ENCODE results near the gene LUC7L.

The LUC7L gene

DNA sequence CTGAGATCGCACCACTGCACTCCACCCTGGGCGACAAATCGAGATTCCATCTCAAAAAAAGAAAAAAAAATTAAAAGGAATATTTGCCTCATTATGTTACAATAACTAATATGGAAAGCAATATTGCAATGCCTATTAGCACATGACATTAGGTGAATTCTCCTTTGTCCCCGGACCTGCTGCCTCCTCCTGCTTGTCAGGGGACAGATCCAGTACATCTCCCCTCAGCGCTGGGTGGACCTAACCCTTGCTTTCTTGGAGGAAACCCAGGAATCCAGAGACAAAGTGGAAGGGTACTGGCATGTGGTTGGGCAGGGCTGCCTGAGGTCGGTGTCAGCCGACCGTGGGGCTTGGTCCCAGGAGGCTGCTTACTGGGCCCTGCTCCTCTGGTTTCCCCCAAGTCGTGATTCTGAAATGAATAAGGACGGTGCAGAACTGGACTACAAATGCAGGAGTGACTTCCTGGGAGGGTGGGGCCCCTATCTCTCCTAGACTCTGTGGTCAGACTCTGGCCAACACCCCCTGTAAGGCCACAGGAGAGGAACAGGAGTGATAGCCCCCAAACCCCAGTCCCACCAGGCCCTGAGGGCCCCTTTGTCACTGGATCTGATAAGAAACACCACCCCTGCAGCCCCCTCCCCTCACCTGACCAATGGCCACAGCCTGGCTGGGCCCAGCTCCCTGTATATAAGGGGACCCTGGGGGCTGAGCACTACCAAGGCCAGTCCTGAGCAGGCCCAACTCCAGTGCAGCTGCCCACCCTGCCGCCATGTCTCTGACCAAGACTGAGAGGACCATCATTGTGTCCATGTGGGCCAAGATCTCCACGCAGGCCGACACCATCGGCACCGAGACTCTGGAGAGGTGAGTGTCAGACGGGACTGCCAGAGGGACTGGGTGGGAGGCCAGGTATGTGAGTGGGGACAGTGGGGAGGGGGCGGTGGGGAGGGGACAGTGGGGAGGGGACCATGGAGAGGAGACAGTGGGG lies 76.8 kb downstream of the LUC7L start, which contains the start of gene HBZ:
Gene HBZ, plus strand, starts transcription at position 504 of the 988 bp plus-strand sequence. Its CDS starts 266 bp downstream, at position 770.
- peaks cover 87% of the 10 kb centered on the region for H3K27me3 Mint-ChIP-seq (ENCODE audit: low read depth, poor library complexity)
- H3K9me3 Mint-ChIP-seq: peaks cover 12% of the 10 kb centered on the region
- TF ChIP-seq, protein P1, sequence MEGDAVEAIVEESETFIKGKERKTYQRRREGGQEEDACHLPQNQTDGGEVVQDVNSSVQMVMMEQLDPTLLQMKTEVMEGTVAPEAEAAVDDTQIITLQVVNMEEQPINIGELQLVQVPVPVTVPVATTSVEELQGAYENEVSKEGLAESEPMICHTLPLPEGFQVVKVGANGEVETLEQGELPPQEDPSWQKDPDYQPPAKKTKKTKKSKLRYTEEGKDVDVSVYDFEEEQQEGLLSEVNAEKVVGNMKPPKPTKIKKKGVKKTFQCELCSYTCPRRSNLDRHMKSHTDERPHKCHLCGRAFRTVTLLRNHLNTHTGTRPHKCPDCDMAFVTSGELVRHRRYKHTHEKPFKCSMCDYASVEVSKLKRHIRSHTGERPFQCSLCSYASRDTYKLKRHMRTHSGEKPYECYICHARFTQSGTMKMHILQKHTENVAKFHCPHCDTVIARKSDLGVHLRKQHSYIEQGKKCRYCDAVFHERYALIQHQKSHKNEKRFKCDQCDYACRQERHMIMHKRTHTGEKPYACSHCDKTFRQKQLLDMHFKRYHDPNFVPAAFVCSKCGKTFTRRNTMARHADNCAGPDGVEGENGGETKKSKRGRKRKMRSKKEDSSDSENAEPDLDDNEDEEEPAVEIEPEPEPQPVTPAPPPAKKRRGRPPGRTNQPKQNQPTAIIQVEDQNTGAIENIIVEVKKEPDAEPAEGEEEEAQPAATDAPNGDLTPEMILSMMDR (IDR thresholded peaks at IDR 0.05): no peak
- H3K4me1 Mint-ChIP-seq: peaks cover 15% of the 10 kb centered on the region
- DNase-seq: no peak
- H3K4me3 Mint-ChIP-seq: peak within 1 kb of the TSS; percentile 40
- no peaks in the 10 kb centered on the region for H3K36me3 Mint-ChIP-seq (ENCODE audit: low read depth)
- H3K27ac Mint-ChIP-seq: no peak within 1 kb of the TSS

DNA sequence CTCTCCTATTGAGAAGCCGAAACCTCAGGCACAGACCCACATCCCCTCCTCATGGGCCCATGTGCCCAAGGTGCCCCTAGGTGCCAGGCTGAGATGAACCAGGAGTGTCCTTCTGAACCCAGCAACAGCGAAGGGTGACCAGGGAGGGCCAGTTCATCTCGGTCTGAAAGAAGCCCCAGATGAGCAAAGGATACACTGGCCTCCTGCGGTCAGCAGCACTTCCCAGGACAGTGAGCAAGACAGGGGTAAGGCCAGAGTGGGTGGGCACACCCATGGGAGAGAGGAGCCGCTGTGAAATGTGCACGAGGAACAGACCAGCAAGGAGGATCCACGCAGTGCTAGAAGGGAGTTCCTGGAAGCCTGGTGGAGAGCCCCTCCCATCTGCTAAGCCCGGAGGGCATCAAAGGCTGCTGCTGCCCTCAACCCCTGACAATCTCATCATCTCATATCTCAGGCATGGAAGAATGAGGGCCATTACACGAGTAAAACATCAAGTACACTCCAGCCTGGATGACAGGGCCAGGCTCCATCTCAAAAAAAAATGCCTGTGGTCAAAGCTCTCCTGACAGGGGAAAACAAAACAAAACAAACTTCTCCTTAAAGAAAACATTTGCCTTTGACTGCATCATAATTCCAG lies 80.1 kb downstream of the LUC7L start:
- TF ChIP-seq, protein P1 (IDR thresholded peaks at IDR 0.05): no peak
- Mint-ChIP-seq H3K9me3 (no peaks in the 10 kb centered on the region), H3K4me3 (no peak overlapping the region), H3K4me1 (peaks cover 5% of the 10 kb centered on the region), H3K36me3 (ENCODE audit: low read depth) (no peaks in the 10 kb centered on the region), H3K27me3 (ENCODE audit: low read depth, poor library complexity) (peaks cover 80% of the 10 kb centered on the region), H3K27ac (no peak overlapping the region)
- no peak for DNase-seq

- DNase-seq: no peak
- TF ChIP-seq, protein P1 (IDR thresholded peaks at IDR 0.05): no peak
- Mint-ChIP-seq H3K27ac (no peak overlapping the region), H3K36me3 (ENCODE audit: low read depth) (no peaks in the 10 kb centered on the region), H3K4me1 (peaks cover 17% of the 10 kb centered on the region), H3K27me3 (ENCODE audit: low read depth, poor library complexity) (peaks cover 82% of the 10 kb centered on the region), H3K9me3 (no peaks in the 10 kb centered on the region), H3K4me3 (no peak overlapping the region)
Measured at GRCh38 chr16:146646-147045, 82.6 kb downstream of the LUC7L start.

GRCh38 chr16:144797-145252 lies 84.4 kb downstream of the LUC7L start:
- Mint-ChIP-seq H3K9me3 (peaks cover 10% of the 10 kb centered on the region), H3K27me3 (ENCODE audit: low read depth, poor library complexity) (peaks cover 71% of the 10 kb centered on the region), H3K4me1 (peaks cover 17% of the 10 kb centered on the region), H3K4me3 (no peak overlapping the region), H3K27ac (no peak overlapping the region), H3K36me3 (ENCODE audit: low read depth) (no peaks in the 10 kb centered on the region)
- DNase-seq: no peak
- TF ChIP-seq, protein P1 (IDR thresholded peaks at IDR 0.05): no peak

DNA sequence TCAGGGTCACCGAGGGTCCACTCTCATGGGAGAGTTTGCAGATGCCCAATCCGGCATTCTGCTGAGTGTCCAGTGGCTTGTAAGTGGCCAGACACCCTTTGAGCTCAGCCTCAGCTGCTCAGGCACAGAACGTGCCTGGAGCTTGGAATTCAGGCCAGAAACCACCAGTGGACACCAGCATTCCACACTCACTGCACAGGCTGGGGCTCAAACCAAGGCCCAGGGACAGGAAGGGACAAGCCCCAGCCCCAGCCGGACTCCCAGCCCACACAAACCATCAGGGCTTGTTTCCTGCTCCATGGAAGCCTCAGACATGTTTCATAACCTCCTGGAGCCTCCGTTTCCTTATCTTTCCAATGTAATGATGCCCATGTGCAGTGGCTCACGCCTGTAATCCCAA lies 85.8 kb downstream of the LUC7L start:
- no peak for DNase-seq
- H3K36me3 Mint-ChIP-seq (ENCODE audit: low read depth): no peaks in the 10 kb centered on the region
- H3K9me3 Mint-ChIP-seq: peaks cover 11% of the 10 kb centered on the region
- H3K27ac Mint-ChIP-seq: peak overlapping the region; percentile 52
- no peak overlapping the region for H3K4me3 Mint-ChIP-seq
- TF ChIP-seq, protein P1 (IDR thresholded peaks at IDR 0.05): no peak
- H3K27me3 Mint-ChIP-seq (ENCODE audit: low read depth, poor library complexity): peaks cover 66% of the 10 kb centered on the region
- peaks cover 12% of the 10 kb centered on the region for H3K4me1 Mint-ChIP-seq

All from nephron progenitor cell (in vitro differentiated cells).